IMR-90 (cell line): Measurements from ENCODE around the gene SPEG. TPM values are rescaled to one million over a fixed set of nuclear protein-coding genes. Genes with fewer than 3 reads are reported as not detected.

Experiments
- ATAC-seq: fragments of 200-7000 bp; cut with Tn5 transposase; 2 replicates; pipeline ENCODE4 v1.9.1; 2020; ENCODE audit warnings: low read depth, mild to moderate bottlenecking, moderate library complexity
- BruUV-seq: library from RNA; stranded (reverse); fragments of 400-500 nt; replicated peaks from 2 replicates; lab custom pipeline; 2021; lab: Mats Ljungman, UMichigan
- CTCF ChIA-PET: fragments of 300-600 bp; formaldehyde crosslinking; extraction: SDS; loops from one replicate; lab custom pipeline; 2021; ENCODE audit warnings: antibody characterized with exemption; lab: Yijun Ruan, JAX
- POLR2A ChIA-PET: fragments of 300-600 bp; sonication (Branson Sonifier 250); formaldehyde crosslinking; loops from one replicate; lab custom pipeline; 2022; ENCODE audit warnings: antibody characterized with exemption; ENCODE audit not compliant: unreplicated experiment; lab: Charles Lee
- DNase-seq: peaks from one replicate; pipeline ENCODE4 v3.0.0; 2013
- H2AFZ ChIP-seq: replicated peaks from 2 replicates; pipeline ENCODE3; 2013; ENCODE audit warnings: low read length, mild to moderate bottlenecking; ENCODE audit not compliant: poor library complexity
- H2AK5ac ChIP-seq: 2 replicates; pipeline ENCODE4 v1.6.1; 2013; ENCODE audit warnings: low read depth, low read length, inconsistent platforms
- H2AK9ac ChIP-seq: replicated peaks from 2 replicates; pipeline ENCODE3; 2013; ENCODE audit warnings: mild to moderate bottlenecking, low read depth, low read length, moderate library complexity; ENCODE audit not compliant: poor library complexity
- H2BK120ac ChIP-seq: 2 replicates; pipeline ENCODE4 v1.6.1; 2013; ENCODE audit warnings: low read depth, low read length, inconsistent platforms
- H2BK15ac ChIP-seq: 3 replicates; pipeline ENCODE4 v1.6.1; 2013; ENCODE audit warnings: low read depth, low read length, inconsistent platforms
- H2BK20ac ChIP-seq: 2 replicates; pipeline ENCODE4 v1.6.1; 2013; ENCODE audit warnings: low read depth, mild to moderate bottlenecking, inconsistent platforms, low read length, moderate library complexity
- H2BK5ac ChIP-seq: 2 replicates; pipeline ENCODE4 v1.6.1; 2013; ENCODE audit warnings: mild to moderate bottlenecking, low read depth, low read length, inconsistent platforms; ENCODE audit not compliant: poor library complexity, severe bottlenecking
- H3K14ac ChIP-seq: replicated peaks from 2 replicates; pipeline ENCODE4 v1.6.1; 2013; ENCODE audit warnings: low read depth, low read length, inconsistent platforms
- H3K18ac ChIP-seq: 2 replicates; pipeline ENCODE4 v1.6.1; 2013; ENCODE audit warnings: low read depth, low read length, control low read depth
- H3K23ac ChIP-seq: 2 replicates; pipeline ENCODE4 v1.6.1; 2013; ENCODE audit warnings: low read depth, low read length, inconsistent platforms
- H3K27ac ChIP-seq: 2 replicates; pipeline ENCODE4 v1.5.1; 2013; ENCODE audit warnings: mild to moderate bottlenecking, control low read depth, low read length; ENCODE audit not compliant: insufficient read depth
- H3K27me3 ChIP-seq: 2 replicates; pipeline ENCODE4 v1.6.1; 2013; ENCODE audit warnings: low read length; ENCODE audit not compliant: control insufficient read depth, insufficient read depth
- H3K36me3 ChIP-seq: 2 replicates; pipeline ENCODE4 v1.6.1; 2013; ENCODE audit warnings: low read length, mixed read lengths; ENCODE audit not compliant: control insufficient read depth, insufficient read depth
- H3K4ac ChIP-seq: 2 replicates; pipeline ENCODE4 v1.6.1; 2013; ENCODE audit warnings: low read depth, low read length, inconsistent platforms
- H3K4me1 ChIP-seq: 2 replicates; pipeline ENCODE4 v1.6.1; 2013; ENCODE audit warnings: low read length, mixed read lengths; ENCODE audit not compliant: control insufficient read depth, insufficient read depth
- H3K4me2 ChIP-seq: 2 replicates; pipeline ENCODE4 v1.6.1; 2013; ENCODE audit warnings: low read depth, mild to moderate bottlenecking, control low read depth, low read length, moderate library complexity
- H3K4me3 ChIP-seq: 2 replicates; pipeline ENCODE4 v1.5.1; 2013; ENCODE audit warnings: low read depth, mild to moderate bottlenecking, control low read depth, low read length, moderate library complexity; ENCODE audit not compliant: insufficient read depth
- H3K56ac ChIP-seq: 2 replicates; pipeline ENCODE4 v1.6.1; 2013; ENCODE audit warnings: low read length, inconsistent platforms; ENCODE audit not compliant: insufficient read depth; ENCODE audit errors: extremely low read depth
- H3K79me1 ChIP-seq, 2 experiments: 2 replicates each; pipeline ENCODE4 v1.6.1; 2013; ENCODE audit warnings: low read length in 2 of 2, inconsistent platforms in 1 of 2, low read depth in 1 of 2
- H3K9ac ChIP-seq: 2 replicates; pipeline ENCODE4 v1.6.1; 2013; ENCODE audit warnings: low read depth, low read length, control low read depth
- H3K9me1 ChIP-seq: 2 replicates; pipeline ENCODE4 v1.6.1; 2013; ENCODE audit warnings: low read length, inconsistent platforms; ENCODE audit not compliant: insufficient read depth
- H3K9me3 ChIP-seq: 2 replicates; pipeline ENCODE4 v1.6.1; 2013; ENCODE audit warnings: low read length; ENCODE audit not compliant: control insufficient read depth, insufficient read depth
- H4K20me1 ChIP-seq: 2 replicates; pipeline ENCODE4 v1.6.1; 2013; ENCODE audit warnings: low read length, inconsistent platforms; ENCODE audit not compliant: insufficient read depth
- H4K5ac ChIP-seq: 2 replicates; pipeline ENCODE4 v1.6.1; 2013; ENCODE audit warnings: mild to moderate bottlenecking, low read depth, low read length, control low read depth
- H4K8ac ChIP-seq, 2 experiments: 2 replicates each; pipeline ENCODE4 v1.6.1; 2013; ENCODE audit warnings: low read depth in 2 of 2, low read length in 2 of 2, control low read depth in 1 of 2, inconsistent platforms in 1 of 2
- H4K91ac ChIP-seq: 2 replicates; pipeline ENCODE4 v1.6.1; 2013; ENCODE audit warnings: low read depth, low read length, inconsistent platforms; ENCODE audit not compliant: insufficient read depth
- MAFK ChIP-seq: IDR thresholded peaks from 2 replicates; pipeline ENCODE4 v1.6.1; 2012; ENCODE audit warnings: low read depth, low read length, improper control_type of control experiment
- MAZ ChIP-seq: IDR thresholded peaks from 2 replicates; pipeline ENCODE4 v1.6.1; 2012; ENCODE audit warnings: low read depth, mild to moderate bottlenecking, low read length, improper control_type of control experiment, moderate library complexity, borderline replicate concordance
- NFE2L2 ChIP-seq: fragments of 150-350 bp; IDR thresholded peaks from 2 replicates; pipeline ENCODE4 v1.6.1; 2016; ENCODE audit warnings: low read depth, mild to moderate bottlenecking, low read length
- RAD21 ChIP-seq: IDR thresholded peaks from 2 replicates; pipeline ENCODE4 v1.6.1; 2012; ENCODE audit warnings: low read length, improper control_type of control experiment
- RCOR1 ChIP-seq: IDR thresholded peaks from 2 replicates; pipeline ENCODE4 v1.6.1; 2012; ENCODE audit warnings: mild to moderate bottlenecking, low read length, improper control_type of control experiment; ENCODE audit not compliant: insufficient replicate concordance
- USF2 ChIP-seq: fragments of 150-350 bp; IDR thresholded peaks from 2 replicates; pipeline ENCODE4 v1.6.1; 2017; ENCODE audit warnings: mild to moderate bottlenecking, antibody characterized with exemption, low read length, low read depth
- WGBS, 2 experiments: methylation state at CpG; one replicate each; pipeline versions ENCODE4 v1.1.5 to v1.1.7; 2013; ENCODE audit warnings: missing lambda C conversion rate in 2 of 2; ENCODE audit not compliant: insufficient read length in 1 of 2; ENCODE audit errors: extremely low coverage in 2 of 2; 5-methylcytosine and 5-hydroxymethylcytosine counted together
- dilution Hi-C: fragments of 300-500 bp; cut with HindIII; formaldehyde crosslinking; loops from one replicate; pipeline ENCODE4 v1.14.3; 2018; ENCODE audit warnings: low sequenced_read_pairs; ENCODE audit not compliant: unreplicated experiment
- in situ Hi-C: fragments of 300-500 bp; cut with MboI; formaldehyde crosslinking; loops from 3 replicates; pipeline ENCODE4 v1.14.3; 2019; ENCODE audit warnings: low sequenced_read_pairs, inconsistent platforms, mixed read lengths
- intact Hi-C: fragments of 100-400 bp; cut with micrococcal nuclease; formaldehyde crosslinking; loops from 2 replicates; pipeline ENCODE4 v1.10.0; 2022
- polyA plus RNA-seq, 3 experiments: library from polyadenylated mRNA; depleted of rRNA; stranded (reverse); fragments of >200 nt; gene quantifications; 2 replicates each; pipeline ENCODE4 v1.2.3, GENCODE V29; 2012; ENCODE audit warnings: low replicate concordance in 1 of 3
- total RNA-seq: library from RNA; depleted of rRNA; stranded (reverse); fragments of >200 nt; gene quantifications from 2 replicates; pipeline ENCODE4 v1.2.3, GENCODE V29; 2012
- TF ChIP-seq, protein P1 (sequence below): conservative IDR thresholded peaks from 2 replicates; pipeline ENCODE4 v1.5.1; 2012; ENCODE audit warnings: mild to moderate bottlenecking, low read depth, low read length, improper control_type of control experiment

SPEG gene
- total and polyA plus RNA-seq, 2 of the 4 experiments (the other 2 are of a cell fraction) = 6.8 to 81.6 TPM

GRCh38 chr2:219540784-219541504 is 106.3 kb downstream of the SPEG start:
- WGBS, 2 experiments = no CpG with 5 or more reads among the region's 12 CpGs
- H3K9me3 ChIP-seq = no peaks in the 10 kb centered on the region
- ChIA-PET POLR2A (no interaction called here), CTCF (interaction anchor here (0.6 to 1.4 kb wide), 6 partner anchors 9 to 148 kb away, joined by 3 to 5 read pairs (median 4); no protein-coding TSS in a partner anchor)
- H2AFZ ChIP-seq = no peak overlapping the region
- no peak for DNase-seq
- no peak overlapping the region for H3K56ac ChIP-seq
- no peak overlapping the region for H2BK5ac ChIP-seq
- peaks cover 26% of the 10 kb centered on the region for H3K36me3 ChIP-seq
- H3K4me2 ChIP-seq = no peak overlapping the region
- no peak overlapping the region for H3K27ac ChIP-seq
- no peak overlapping the region for H2BK120ac ChIP-seq
- H3K4me3 ChIP-seq = no peak overlapping the region
- no peak overlapping the region for H2BK20ac ChIP-seq
- intact Hi-C loops = loop anchor here (1.0 kb wide), 2 partner anchors 101 to 148 kb away; no protein-coding TSS in a partner anchor
- peaks cover 6 to 38% of the 10 kb centered on the region in 2 experiments; a peak in 3 of 4 replicates for H3K79me1 ChIP-seq
- H3K23ac ChIP-seq = no peak overlapping the region
- TF ChIP-seq MAZ = no peak
- TF ChIP-seq, protein P1, sequence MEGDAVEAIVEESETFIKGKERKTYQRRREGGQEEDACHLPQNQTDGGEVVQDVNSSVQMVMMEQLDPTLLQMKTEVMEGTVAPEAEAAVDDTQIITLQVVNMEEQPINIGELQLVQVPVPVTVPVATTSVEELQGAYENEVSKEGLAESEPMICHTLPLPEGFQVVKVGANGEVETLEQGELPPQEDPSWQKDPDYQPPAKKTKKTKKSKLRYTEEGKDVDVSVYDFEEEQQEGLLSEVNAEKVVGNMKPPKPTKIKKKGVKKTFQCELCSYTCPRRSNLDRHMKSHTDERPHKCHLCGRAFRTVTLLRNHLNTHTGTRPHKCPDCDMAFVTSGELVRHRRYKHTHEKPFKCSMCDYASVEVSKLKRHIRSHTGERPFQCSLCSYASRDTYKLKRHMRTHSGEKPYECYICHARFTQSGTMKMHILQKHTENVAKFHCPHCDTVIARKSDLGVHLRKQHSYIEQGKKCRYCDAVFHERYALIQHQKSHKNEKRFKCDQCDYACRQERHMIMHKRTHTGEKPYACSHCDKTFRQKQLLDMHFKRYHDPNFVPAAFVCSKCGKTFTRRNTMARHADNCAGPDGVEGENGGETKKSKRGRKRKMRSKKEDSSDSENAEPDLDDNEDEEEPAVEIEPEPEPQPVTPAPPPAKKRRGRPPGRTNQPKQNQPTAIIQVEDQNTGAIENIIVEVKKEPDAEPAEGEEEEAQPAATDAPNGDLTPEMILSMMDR = no peak
- TF ChIP-seq USF2 = no peak
- no peak for TF ChIP-seq RCOR1
- no peak for TF ChIP-seq NFE2L2
- no peak for TF ChIP-seq RAD21
- no peak for TF ChIP-seq MAFK
- H3K9me1 ChIP-seq = peaks cover 2% of the 10 kb centered on the region; the same call in 1 of the 2 replicates
- no peak overlapping the region for H3K9ac ChIP-seq
- no peaks in the 10 kb centered on the region for H3K27me3 ChIP-seq
- in situ Hi-C loops = no loop called here
- no peak overlapping the region; the same call in 2 of the 3 replicates for H2BK15ac ChIP-seq
- ATAC-seq = no peak
- no peak overlapping the region; the same call in 1 of the 2 replicates for H2AK5ac ChIP-seq
- dilution Hi-C loops = no loop called here
- peaks cover 24% of the 10 kb centered on the region for H3K4me1 ChIP-seq
- H3K4ac ChIP-seq = no peak overlapping the region
- H4K20me1 ChIP-seq = peaks cover 28% of the 10 kb centered on the region
- H4K8ac ChIP-seq = no peak overlapping the region
- no peak overlapping the region for H3K18ac ChIP-seq
- H2AK9ac ChIP-seq = no peak overlapping the region
- H3K14ac ChIP-seq = no peak overlapping the region
- no peak overlapping the region for H4K5ac ChIP-seq
- H4K91ac ChIP-seq = no peak overlapping the region
- no TSS peak for BruUV-seq
